HG03342 (cell line): ENCODE measurements around the gene FAM187B.

Experiments
- ATAC-seq: cut with Tn5 transposase; IDR thresholded peaks from one replicate; pipeline ENCODE4 v1.9.1; 2021; ENCODE audit warnings: mild to moderate bottlenecking, moderate library complexity; ENCODE audit not compliant: unreplicated experiment

The FAM187B gene

DNA sequence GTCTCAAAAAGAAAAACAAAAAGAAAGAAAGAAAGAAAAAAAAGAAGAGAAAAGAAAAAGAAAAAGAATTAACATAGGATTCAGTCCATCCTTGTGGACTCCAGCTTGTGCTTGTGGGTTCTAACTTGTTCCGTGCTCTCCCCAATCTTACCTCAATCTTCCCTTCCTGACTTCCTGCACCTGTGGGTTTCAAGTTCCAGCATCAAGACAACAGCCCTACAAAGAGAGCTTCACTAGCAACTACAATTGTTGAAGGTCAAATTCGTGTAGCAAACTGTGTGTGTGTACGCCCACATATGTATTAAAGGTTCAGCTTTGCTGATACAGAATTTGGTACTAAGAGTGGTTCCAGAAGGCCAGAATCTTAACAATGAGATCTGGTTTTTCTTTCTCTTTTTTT lies 48.7 kb downstream of the FAM187B start:
- ATAC-seq = no peak

DNA sequence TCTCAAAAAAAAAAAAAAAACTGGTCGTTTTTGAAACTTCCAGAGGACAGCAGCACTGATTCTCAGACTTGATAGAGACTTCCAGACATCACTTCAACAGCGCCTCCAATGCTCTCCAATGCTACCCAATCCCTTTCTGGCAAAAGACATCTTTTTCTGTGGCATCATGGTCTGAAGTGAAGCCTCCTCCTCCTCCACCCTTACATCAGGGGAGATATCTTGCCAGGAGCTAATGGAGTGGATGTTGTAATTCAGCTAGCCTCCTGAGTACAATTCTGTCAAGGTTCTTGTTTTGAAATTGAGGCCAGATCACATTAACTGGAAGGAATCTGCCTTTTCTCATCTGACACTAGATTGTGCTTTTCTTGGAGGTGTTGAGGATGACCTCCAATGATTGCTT lies 49.8 kb downstream of the FAM187B start:
- ATAC-seq = no peak

DNA sequence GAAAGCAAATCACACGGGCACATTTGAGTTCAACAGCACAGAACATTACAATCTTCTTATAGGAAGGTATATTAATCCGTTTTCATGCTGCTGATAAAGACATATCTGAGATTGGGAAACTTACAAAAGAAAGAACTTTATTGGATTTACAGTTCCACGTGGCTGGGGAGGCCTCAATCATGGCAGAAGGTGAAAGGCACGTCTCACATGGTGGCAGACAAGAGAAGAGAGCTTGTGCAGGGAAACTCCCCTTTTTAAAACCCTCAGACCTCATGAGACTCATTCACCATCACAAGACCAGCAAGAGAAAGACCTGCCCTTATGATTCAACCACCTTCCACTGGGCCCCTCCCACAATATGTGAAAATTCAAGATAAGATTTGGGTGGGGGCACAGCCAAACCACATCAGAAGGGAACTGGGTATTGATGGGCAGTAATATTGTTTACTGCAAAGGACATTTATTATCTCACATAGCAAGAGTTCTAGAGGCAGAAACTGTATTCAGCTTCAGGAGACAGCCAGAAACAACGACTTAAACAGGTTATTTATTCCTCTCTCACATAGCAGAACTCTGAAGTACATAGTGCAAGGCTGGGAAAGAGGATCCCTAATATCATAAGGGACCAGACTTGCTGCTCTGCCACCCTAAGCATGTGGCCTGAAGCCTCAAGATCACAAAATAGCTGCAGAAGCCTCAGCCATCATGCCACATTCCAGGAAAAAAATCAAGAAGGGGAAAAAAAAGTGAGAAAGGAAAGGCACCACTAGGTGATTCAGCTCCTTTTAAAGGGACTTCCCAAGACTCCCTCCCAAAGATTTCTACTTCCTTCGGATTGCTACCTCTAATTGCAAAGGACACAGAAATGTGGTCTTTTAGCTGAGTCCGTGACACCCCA lies 50.9 kb downstream of the FAM187B start:
- ATAC-seq = no peak

DNA sequence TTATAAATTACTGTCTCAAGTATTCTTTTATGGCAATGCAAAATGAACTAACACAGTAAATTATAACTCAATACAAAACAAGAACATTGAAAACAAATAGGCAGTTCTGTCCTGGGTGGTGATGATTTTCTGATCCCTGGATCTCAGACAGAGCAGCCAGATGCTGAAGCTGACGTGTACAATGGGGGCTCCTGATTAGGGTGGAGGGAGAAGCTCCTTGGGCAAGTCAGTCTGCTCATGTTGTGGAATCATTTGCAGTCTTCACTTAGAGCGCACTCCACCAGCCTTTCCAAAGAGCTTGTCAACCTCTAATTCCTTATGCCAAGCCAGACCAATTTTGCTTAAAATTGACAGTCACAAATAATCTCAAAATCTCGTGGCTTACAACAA lies 52.4 kb downstream of the FAM187B start:
- ATAC-seq = no peak
